NK-92 (cell line): ENCODE results near the gene GPR176.
"Not testable (repeated sequence)": the region's sequence is repeated elsewhere in the genome, so short reads cannot be mapped to it uniquely, and the experiment has no call there.

Experiments used
- DNase-seq: peaks from one replicate; lab custom pipeline; 2025; ENCODE audit not compliant: unreplicated experiment; lab: John Stamatoyannopoulos, UW

GPR176 gene

GRCh38 chr15:39936187-39936586 lies 16.1 kb upstream of the GPR176 start:
- no peak for DNase-seq

GRCh38 chr15:39935241-39935640 lies 15.2 kb upstream of the GPR176 start:
- DNase-seq, result no peak

- DNase-seq, result no peak
These were observed 14.5 kb upstream of the GPR176 start for GRCh38 chr15:39934397-39935071.

- DNase-seq, result no peak
These were observed 11.5 kb upstream of the GPR176 start for GRCh38 chr15:39931615-39932014.

GRCh38 chr15:39926526-39926925 lies 6.5 kb upstream of the GPR176 start:
- DNase-seq, result no peak

GRCh38 chr15:39925112-39925842 lies 5.2 kb upstream of the GPR176 start:
- DNase-seq, result no peak

- DNase-seq, result no peak
These were observed 4.4 kb upstream of the GPR176 start for GRCh38 chr15:39924437-39924836.

- DNase-seq, result no peak
These were observed 2.5 kb upstream of the GPR176 start for GRCh38 chr15:39922462-39923092.

GRCh38 chr15:39921274-39921638 lies 1.2 kb upstream of the GPR176 start:
- no peak for DNase-seq

- DNase-seq, result no peak
These were observed 626 bp upstream of the GPR176 start for GRCh38 chr15:39920510-39921273.

GRCh38 chr15:39919411-39919747 lies 687 bp downstream of the GPR176 start:
- DNase-seq, result no peak

GRCh38 chr15:39918688-39919385 lies 1.2 kb downstream of the GPR176 start:
- DNase-seq, result no peak

- DNase-seq, result no peak
These were observed 5.1 kb downstream of the GPR176 start for GRCh38 chr15:39914977-39915376.

GRCh38 chr15:39909007-39909406 lies 11.1 kb downstream of the GPR176 start:
- DNase-seq, result no peak

GRCh38 chr15:39908186-39908585 lies 11.9 kb downstream of the GPR176 start:
- DNase-seq, result no peak

GRCh38 chr15:39907216-39907615 lies 12.8 kb downstream of the GPR176 start:
- DNase-seq, result no peak

- no peak for DNase-seq
These were observed 16.0 kb downstream of the GPR176 start for GRCh38 chr15:39904115-39904514.

- DNase-seq, result no peak
These were observed 21.7 kb downstream of the GPR176 start for GRCh38 chr15:39898317-39898716.

- no peak for DNase-seq
These were observed 23.2 kb downstream of the GPR176 start for GRCh38 chr15:39896846-39897245.

GRCh38 chr15:39896101-39896500 lies 24.0 kb downstream of the GPR176 start:
- no peak for DNase-seq

GRCh38 chr15:39893051-39893450 lies 27.0 kb downstream of the GPR176 start:
- not testable (repeated sequence) for DNase-seq
